ENCODE data around the gene HIPK3.
"Not testable (repeated sequence)": the region's sequence is repeated elsewhere in the genome, so short reads cannot be mapped to it uniquely, and the experiment has no call there.

Gene HIPK3

DNA sequence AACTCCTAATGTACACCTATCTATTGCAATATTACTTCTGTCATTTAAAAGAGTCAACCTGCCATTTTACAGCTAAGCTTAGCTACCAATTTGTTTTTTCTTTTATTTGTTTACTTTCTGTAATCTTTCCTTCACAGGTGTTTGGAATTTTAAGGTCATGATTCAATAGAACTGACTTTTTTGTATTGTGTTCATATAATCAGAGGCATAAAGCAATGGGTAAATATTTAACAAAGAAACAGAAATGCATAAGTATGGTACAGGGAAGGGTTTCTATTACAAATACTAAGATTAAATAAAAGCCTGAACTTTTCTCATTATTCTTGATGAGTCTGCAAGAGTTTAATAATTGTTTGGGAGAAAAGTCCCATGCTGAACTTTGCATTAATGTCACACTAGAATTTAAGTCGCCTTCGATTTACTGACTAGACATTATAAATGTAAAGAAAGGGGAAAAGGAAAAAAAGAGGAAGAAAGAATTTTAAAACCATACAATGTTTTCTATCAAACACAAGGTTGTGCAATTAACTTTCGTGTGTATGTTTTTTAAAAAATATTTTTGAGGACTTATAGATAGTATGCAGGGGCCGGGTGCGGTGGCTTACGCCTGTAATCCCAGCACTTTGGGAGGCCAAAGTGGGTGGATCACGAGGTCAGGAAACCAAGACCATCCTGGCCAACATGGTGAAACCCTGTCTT is 35.0 kb upstream of the HIPK3 start:
- no peak for DNase-seq (ENCODE audit: insufficient read length, low spot score)

DNA sequence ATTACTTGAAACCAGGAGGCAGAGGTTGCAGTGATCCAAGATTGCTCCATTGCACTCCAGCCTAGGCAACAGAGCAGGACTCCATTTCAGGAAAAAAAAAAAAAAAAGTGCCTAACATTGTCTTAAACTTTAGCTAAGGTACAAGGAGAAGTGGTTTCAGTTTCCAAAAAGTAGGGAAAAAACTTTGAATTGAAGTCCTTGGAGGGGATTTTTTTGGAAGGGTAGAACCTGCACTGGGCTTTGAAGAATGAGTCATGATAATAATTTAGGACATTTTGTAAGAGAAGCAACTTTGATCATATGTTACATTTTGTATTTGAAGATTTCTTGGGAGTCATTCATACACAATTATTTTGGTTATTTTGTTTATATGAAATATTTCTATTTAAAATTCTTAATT is 31.8 kb upstream of the HIPK3 start:
- TF ChIP-seq CTCF (IDR thresholded peaks at IDR 0.05; ENCODE audit: insufficient read depth, missing control alignments) = no peak
- no peak for FAIRE-seq
- no peak for DNase-seq (ENCODE audit: insufficient read length, low spot score)

More for the DNA sequence above, 35.0 kb upstream of the HIPK3 start:
- no peak for FAIRE-seq
- no peak for TF ChIP-seq CTCF (IDR thresholded peaks at IDR 0.05; ENCODE audit: insufficient read depth, missing control alignments)

DNA sequence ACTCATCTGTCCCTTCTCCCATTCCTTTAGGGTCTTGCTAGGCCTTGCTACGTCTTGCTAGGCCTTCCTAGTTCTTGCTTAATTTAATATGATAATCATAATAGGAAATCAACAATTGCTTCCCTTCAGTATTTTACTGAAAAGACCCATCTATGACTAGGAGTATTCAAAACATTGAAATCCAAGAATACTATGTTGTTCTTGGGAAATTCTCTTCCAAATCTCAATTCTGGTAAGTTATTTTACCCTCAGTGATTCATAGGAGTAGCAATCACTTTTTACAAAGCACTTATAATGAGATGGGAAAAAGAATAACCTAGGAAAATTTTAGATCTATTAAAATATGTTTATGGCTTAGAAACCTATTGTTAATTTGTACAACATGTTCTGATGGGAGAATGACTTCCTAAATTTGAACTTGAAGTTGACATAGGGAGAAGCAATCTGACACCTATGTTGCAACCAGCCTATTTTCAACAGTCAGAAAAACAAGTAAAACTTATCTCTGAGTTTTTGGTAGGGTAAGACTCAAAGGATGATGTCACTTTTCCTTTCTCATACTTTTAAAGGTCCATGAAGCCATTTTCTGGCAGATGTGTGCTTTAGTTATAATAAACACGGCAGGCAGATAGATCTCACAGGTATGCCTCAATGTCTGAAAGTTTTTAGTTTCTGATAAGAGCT is 29.5 kb upstream of the HIPK3 start:
- TF ChIP-seq CTCF (IDR thresholded peaks at IDR 0.05; ENCODE audit: insufficient read depth, missing control alignments) = no peak
- DNase-seq (ENCODE audit: insufficient read length, low spot score) (no peak), FAIRE-seq (no peak)

- no peak for FAIRE-seq
- no peak for DNase-seq (ENCODE audit: insufficient read length, low spot score)
- no peak for TF ChIP-seq CTCF (IDR thresholded peaks at IDR 0.05; ENCODE audit: insufficient read depth, missing control alignments)
These were observed 22.6 kb upstream of the HIPK3 start for GRCh38 chr11:33234397-33235190.

DNA sequence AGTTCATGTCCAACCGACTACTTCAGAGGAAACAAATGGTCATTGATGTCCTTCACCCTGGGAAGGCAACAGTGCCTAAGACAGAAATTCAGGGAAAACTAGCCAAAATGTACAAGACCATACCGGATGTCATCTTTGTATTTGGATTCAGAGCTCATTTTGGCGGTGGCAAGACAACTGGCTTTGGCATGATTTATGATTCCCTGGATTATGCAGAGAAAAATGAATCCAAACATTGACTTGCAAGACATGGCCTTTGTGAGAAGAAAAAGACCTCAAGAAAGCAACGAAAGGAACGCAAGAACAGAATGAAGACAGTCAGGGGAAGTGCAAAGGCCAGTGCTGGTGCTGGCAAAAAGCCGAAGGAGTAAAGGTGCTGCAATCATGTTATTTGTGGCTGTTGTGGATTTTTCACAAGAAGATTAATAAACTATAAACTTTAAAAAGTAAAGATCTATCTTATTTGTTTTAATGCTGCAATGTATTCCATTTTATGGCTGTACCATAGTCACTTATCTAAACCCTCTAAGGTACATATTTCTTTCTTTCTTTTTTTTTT is 20.1 kb upstream of the HIPK3 start:
- DNase-seq (ENCODE audit: insufficient read length, low spot score) = no peak
- TF ChIP-seq CTCF (IDR thresholded peaks at IDR 0.05; ENCODE audit: insufficient read depth, missing control alignments) = no peak
- FAIRE-seq = no peak

DNA sequence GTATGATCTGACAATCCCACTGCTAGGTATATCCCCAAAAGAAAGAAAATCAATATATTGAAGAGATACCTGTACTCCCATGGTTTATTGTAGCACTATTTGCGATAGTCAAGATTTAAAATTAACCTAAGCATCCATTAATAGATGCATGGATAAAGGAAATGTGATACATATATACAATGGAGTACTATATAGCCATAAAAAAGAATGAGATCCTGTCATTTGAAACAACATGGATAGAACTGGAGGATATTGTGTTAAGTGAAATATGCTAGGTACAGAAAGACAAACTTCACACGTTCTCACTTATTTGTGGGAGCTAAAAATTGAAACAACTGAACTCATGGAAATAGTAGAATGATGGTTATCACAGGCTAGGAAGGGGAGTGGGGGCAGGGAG is 14.6 kb upstream of the HIPK3 start:
- no peak for TF ChIP-seq CTCF (IDR thresholded peaks at IDR 0.05; ENCODE audit: insufficient read depth, missing control alignments)
- DNase-seq (ENCODE audit: insufficient read length, low spot score) (no peak), FAIRE-seq (no peak)

GRCh38 chr11:33243654-33244053 is 13.5 kb upstream of the HIPK3 start:
- DNase-seq (ENCODE audit: insufficient read length, low spot score); FAIRE-seq: not testable (repeated sequence)

All from D721Med (cell line).